Osteocyte (in vitro differentiated cells): ENCODE measurements around the gene RGL4. TPM values are rescaled to one million over a fixed set of nuclear protein-coding genes. Genes with fewer than 3 reads are reported as not detected.

Source experiments
- DNase-seq: peaks from one replicate; pipeline ENCODE4 v3.0.0; 2021; ENCODE audit warnings: mixed read lengths; ENCODE audit not compliant: unreplicated experiment; ENCODE audit errors: extremely low spot score
- H3K27ac Mint-ChIP-seq: one replicate; pipeline ENCODE4 v1.8.0; 2021; ENCODE audit warnings: mild to moderate bottlenecking, mixed read lengths; ENCODE audit not compliant: unreplicated experiment
- H3K27me3 Mint-ChIP-seq: one replicate; pipeline ENCODE4 v1.8.0; 2021; ENCODE audit warnings: mixed read lengths; ENCODE audit not compliant: unreplicated experiment
- H3K36me3 Mint-ChIP-seq: one replicate; pipeline ENCODE4 v1.8.0; 2021; ENCODE audit warnings: mixed read lengths; ENCODE audit not compliant: unreplicated experiment
- H3K4me1 Mint-ChIP-seq: one replicate; pipeline ENCODE4 v1.8.0; 2021; ENCODE audit warnings: mixed read lengths; ENCODE audit not compliant: unreplicated experiment
- H3K4me3 Mint-ChIP-seq: one replicate; pipeline ENCODE4 v1.8.0; 2021; ENCODE audit warnings: mild to moderate bottlenecking, moderate library complexity, mixed read lengths; ENCODE audit not compliant: unreplicated experiment
- H3K9me3 Mint-ChIP-seq: one replicate; pipeline ENCODE4 v1.8.0; 2021; ENCODE audit warnings: mixed read lengths; ENCODE audit not compliant: unreplicated experiment
- CTCF ChIP-seq: fragments of 200-600 bp; sonication (generic); IDR thresholded peaks from 2 replicates; pipeline ENCODE4 v1.5.0; 2021; ENCODE audit warnings: antibody characterized with exemption, mild to moderate bottlenecking, moderate library complexity
- total RNA-seq: library from RNA; stranded (reverse); gene quantifications from 2 replicates; pipeline ENCODE4 v1.2.1, GENCODE V29; 2021

The RGL4 gene
- total RNA-seq, 1 donor from 2014 or later, result not detected

GRCh38 chr22:23704829-23705228 is 14.0 kb downstream of the RGL4 start:
- Mint-ChIP-seq H3K4me1 (peaks cover 2% of the 10 kb centered on the region), H3K4me3 (no peak overlapping the region), H3K27me3 (no peaks in the 10 kb centered on the region), H3K36me3 (peaks cover 75% of the 10 kb centered on the region), H3K27ac (no peak overlapping the region), H3K9me3 (no peaks in the 10 kb centered on the region)
- no peak for TF ChIP-seq CTCF
- no peak for DNase-seq

- H3K36me3 Mint-ChIP-seq, result peaks cover 75% of the 10 kb centered on the region
- no peaks in the 10 kb centered on the region for H3K9me3 Mint-ChIP-seq
- DNase-seq, result no peak
- H3K27ac Mint-ChIP-seq, result no peak overlapping the region
- no peaks in the 10 kb centered on the region for H3K27me3 Mint-ChIP-seq
- no peak for TF ChIP-seq CTCF
- no peak overlapping the region for H3K4me3 Mint-ChIP-seq
- H3K4me1 Mint-ChIP-seq, result peaks cover 2% of the 10 kb centered on the region
Observed at GRCh38 chr22:23705358-23705757, 14.5 kb downstream of the RGL4 start.

GRCh38 chr22:23708270-23708669 is 17.5 kb downstream of the RGL4 start:
- H3K27me3 Mint-ChIP-seq, result no peaks in the 10 kb centered on the region
- no peak overlapping the region for H3K27ac Mint-ChIP-seq
- H3K4me1 Mint-ChIP-seq, result no peaks in the 10 kb centered on the region
- peaks cover 72% of the 10 kb centered on the region for H3K36me3 Mint-ChIP-seq
- DNase-seq, result no peak
- H3K4me3 Mint-ChIP-seq, result no peak overlapping the region
- H3K9me3 Mint-ChIP-seq, result no peaks in the 10 kb centered on the region
- no peak for TF ChIP-seq CTCF

GRCh38 chr22:23709107-23709506 is 18.3 kb downstream of the RGL4 start:
- no peak for DNase-seq
- no peaks in the 10 kb centered on the region for H3K4me1 Mint-ChIP-seq
- H3K27ac Mint-ChIP-seq, result no peak overlapping the region

GRCh38 chr22:23712256-23712655 is 21.4 kb downstream of the RGL4 start:
- H3K4me3 Mint-ChIP-seq, result no peak overlapping the region
- peaks cover 47% of the 10 kb centered on the region for H3K36me3 Mint-ChIP-seq
- H3K27me3 Mint-ChIP-seq, result no peaks in the 10 kb centered on the region
- peaks cover 8% of the 10 kb centered on the region for H3K4me1 Mint-ChIP-seq
- H3K9me3 Mint-ChIP-seq, result no peaks in the 10 kb centered on the region
- no peak overlapping the region for H3K27ac Mint-ChIP-seq
- no peak for DNase-seq
- TF ChIP-seq CTCF, result no peak

More at GRCh38 chr22:23709107-23709506, 18.3 kb downstream of the RGL4 start:
- H3K9me3 Mint-ChIP-seq, result no peaks in the 10 kb centered on the region
- TF ChIP-seq CTCF, result no peak
- H3K36me3 Mint-ChIP-seq, result peaks cover 69% of the 10 kb centered on the region
- no peaks in the 10 kb centered on the region for H3K27me3 Mint-ChIP-seq
- H3K4me3 Mint-ChIP-seq, result no peak overlapping the region
